PC-3 (cell line): ENCODE results near the gene NPHP3.

ENCODE experiments used
- EZH2 ChIP-seq: fragments of 300-600 bp; sonication (generic); IDR thresholded peaks from one replicate; pipeline ENCODE4 v1.6.1; 2017; ENCODE audit warnings: antibody characterized with exemption, mild to moderate bottlenecking, low read length; ENCODE audit not compliant: unreplicated experiment
- EZH2phosphoT487 ChIP-seq: fragments of 300-600 bp; sonication (generic); IDR thresholded peaks from 2 replicates; pipeline ENCODE4 v1.6.1; 2018; ENCODE audit warnings: mild to moderate bottlenecking, antibody characterized with exemption, low read length, borderline replicate concordance
- TF ChIP-seq, protein P1 (sequence below): fragments of 300-600 bp; sonication (generic); conservative IDR thresholded peaks from 2 replicates; pipeline ENCODE4 v1.5.1; 2017; ENCODE audit warnings: antibody characterized with exemption, low read depth, mild to moderate bottlenecking, low read length

DNA sequence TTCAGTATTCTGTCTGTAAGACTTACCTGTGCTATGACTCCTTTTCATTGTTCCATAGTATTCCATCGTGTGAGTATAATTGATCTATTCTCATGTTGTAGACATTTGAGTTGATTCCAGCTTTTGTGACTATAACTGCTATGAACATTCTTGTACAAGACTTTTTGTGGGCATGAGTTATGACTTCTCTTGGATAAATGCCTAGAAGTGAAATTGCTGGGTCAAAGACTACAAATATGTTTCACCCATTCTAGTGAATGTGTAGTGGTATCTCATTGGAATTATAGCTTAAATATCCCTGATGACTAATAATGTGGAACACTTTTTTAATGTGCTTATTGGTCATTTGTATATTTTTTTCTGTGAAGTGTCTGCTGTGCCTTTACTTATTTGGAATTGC is 27.6 kb upstream of the NPHP3 start:
- TF ChIP-seq, protein P1, sequence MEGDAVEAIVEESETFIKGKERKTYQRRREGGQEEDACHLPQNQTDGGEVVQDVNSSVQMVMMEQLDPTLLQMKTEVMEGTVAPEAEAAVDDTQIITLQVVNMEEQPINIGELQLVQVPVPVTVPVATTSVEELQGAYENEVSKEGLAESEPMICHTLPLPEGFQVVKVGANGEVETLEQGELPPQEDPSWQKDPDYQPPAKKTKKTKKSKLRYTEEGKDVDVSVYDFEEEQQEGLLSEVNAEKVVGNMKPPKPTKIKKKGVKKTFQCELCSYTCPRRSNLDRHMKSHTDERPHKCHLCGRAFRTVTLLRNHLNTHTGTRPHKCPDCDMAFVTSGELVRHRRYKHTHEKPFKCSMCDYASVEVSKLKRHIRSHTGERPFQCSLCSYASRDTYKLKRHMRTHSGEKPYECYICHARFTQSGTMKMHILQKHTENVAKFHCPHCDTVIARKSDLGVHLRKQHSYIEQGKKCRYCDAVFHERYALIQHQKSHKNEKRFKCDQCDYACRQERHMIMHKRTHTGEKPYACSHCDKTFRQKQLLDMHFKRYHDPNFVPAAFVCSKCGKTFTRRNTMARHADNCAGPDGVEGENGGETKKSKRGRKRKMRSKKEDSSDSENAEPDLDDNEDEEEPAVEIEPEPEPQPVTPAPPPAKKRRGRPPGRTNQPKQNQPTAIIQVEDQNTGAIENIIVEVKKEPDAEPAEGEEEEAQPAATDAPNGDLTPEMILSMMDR = no peak
- TF ChIP-seq EZH2phosphoT487 = no peak
- TF ChIP-seq EZH2 = no peak
